HG02973 (cell line): Measurements from ENCODE around the gene KLK4.
"Not testable (repeated sequence)": the region's sequence is repeated elsewhere in the genome, so short reads cannot be mapped to it uniquely, and the experiment has no call there.

Experiments used
- ATAC-seq: cut with Tn5 transposase; IDR thresholded peaks from one replicate; pipeline ENCODE4 v1.9.1; 2021; ENCODE audit warnings: moderate library complexity; ENCODE audit not compliant: unreplicated experiment

The KLK4 gene

DNA sequence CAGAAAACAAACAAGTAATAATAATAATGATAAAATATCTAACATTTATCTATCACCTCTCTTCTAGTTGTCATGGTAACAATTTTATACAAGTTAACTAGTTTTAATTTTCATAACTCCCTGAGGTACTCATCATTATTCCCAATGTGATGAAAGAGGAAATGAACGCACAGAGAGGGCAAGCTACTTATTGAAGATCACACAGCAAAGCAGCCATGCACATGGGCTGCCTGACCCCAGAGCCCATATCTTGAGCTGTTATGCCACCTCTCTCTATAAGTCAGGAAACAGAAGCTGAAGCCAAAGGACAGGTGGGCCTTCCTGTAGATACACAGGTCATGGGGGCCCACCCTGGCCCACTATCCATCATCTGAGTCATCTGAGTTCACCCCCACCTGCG, 4.9 kb upstream of the KLK4 start:
- ATAC-seq = no peak

DNA sequence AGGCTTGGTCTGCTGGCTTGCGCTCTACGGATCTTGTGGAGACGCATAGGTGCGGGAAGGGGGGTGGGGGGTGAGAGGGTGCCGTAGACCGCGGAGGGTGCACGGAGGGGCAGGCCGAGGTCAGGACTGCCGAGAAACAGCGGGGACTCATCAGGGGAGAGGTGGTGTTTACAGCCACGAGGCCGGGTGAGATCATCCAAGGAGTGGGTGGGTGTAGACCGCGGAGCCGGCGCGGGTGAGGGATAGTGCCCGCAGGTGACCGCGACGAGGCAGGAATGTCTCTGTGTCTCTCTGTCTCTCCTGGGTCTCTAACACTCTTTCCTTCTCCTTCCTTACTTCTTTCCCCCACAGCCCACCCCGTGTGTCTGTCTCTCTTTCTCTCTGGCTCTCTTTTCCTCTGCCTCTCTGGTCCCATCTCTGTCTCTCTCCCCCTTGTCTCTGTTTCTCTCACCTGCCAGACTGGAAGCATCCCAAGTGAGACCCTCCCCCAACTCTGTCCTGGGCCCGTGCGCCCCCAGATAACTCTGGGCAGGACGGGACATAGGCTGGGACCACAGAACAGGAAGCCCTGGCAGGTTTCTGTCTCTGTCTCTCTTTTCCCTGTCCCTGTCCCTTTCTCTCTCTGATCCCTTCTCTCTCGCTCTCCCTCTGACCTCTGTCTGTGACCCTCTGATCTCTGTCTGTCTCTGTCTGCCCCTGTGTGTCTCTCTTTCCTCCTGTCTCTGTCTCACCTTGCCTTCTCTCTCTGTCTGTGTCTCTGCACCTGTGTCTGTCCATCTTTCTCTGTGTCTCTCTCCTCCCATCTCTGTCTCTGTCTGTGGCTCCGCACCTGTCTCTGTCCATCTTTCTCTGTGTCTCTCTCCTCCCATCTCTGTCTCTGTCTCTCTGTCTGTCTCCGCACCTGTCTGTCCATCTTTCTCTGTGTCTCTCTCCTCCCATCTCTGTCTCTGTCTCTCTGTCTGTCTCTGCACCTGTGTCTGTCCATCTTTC, 1.8 kb upstream of the KLK4 start:
- no peak for ATAC-seq

DNA sequence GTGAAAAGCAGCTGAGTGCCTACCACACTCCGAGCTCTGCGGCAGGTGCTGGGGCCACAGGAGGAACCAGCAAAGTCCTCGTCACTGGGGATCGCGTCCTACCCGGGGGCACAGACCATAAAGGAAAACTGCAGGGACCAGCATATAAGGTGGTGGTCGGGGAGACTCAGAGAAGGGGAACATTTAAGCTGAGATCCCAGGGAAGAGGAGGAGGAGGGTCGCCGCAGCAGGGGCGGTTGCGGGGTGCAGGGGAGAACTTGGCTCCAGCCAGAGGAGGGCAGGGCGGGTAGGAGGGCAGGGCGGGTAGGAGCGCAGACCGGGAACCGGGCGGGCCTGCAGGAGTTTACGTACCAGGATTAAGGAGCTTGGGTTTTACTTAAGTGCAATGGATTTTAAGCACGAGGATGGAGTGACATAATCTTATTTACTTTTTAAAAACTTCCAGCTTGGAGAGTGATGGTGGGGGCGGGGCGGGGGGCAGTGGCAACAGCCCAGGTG, 956 bp upstream of the KLK4 start:
- ATAC-seq = no peak

DNA sequence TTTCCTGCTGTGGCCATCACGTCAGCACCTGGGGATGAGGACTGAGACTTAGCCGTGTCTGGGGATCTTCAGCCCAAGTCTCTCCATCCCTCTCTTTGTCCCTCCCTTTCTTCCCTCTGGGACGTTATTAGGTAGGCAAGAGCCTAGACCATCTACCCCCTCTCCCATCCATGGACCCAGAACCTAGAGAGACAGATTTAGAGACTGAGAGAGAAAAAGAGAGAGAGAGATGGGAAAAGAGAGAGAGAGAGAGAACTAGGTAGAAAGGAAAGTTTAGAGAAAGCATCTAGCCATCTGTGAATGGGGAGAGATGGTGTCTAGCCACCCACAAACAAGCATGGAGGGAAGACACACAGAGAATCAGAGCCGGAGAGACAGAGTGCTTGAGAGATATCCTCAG, 473 bp downstream of the KLK4 start:
- ATAC-seq = no peak

DNA sequence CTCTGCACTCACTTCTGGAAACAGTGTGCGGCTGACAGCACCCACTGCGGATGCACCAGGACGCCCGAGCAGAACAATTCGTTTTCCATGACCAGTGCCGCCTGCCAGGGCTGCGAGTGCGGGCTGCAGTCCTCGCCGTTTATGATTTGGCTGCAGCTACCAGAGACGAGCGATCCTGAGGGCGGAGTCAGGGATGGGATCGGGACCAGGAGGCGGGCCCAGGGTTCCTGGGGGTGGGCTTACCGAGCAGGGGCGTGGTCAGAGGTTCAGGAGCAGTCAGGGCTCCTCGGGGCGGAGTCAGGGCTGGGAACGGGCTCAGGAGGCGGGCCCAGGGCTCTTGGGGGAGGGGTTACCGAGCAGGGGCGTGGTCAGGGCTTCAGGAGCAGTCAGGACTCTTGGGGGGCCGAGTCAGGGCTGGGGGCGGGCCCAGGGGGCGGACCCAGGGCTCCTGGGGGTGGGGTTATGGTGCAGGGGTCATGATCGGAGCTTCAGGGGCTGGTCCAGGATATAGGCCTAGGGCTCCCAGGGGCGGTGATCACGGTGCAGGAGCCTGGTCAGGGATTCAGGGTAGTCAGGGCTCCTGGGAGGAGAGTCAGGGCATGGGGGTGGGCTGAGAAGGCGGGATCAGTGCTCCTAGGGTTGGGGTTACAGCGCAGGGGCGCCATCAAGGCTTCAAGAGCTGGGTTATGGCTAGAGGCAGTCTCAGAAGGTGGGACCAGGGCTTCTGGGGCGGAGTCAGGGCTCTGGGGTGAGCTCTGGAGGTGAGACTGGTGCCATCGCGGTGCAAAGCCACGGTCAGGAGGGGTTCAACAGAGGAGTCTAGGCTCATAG, 1.7 kb downstream of the KLK4 start:
- ATAC-seq = no peak

DNA sequence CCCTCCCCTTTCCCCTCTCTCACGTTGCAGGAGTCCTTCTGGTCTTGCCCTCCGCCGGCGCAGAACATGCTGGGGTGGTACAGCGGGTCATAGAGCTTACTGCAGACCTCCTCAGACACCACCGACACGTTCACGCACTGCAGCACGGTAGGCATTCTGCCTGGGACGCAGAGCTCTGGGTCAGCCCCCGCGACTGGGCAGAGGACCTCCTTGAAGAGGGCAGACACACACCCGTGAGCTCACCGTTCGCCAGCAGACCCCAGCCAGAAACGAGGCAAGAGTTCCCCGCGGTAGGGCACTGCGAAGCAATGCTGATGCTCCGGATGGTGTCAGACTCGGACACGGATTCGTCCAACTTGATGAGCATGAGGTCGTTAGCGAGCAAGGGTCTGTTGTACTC, 2.9 kb downstream of the KLK4 start:
- ATAC-seq = no peak

DNA sequence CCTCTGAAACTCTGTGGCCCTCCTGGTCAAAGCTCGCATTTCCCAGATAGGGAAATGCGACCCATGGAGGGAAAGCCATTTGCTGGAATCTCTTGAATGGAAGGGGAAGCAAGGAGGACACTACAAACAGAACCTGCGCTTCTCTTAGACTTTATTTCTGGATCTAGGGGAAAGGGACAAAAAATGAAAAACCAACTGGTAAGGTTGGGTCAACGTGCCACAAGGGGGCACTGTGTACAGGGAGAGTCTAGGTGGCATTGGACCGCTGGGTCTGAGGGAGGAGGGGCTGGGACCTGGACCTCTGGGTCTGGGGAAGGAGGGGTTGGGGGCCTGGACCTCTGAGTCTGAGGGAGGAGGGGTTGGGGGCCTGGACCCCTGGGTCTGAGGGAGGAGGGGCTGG, 5.0 kb downstream of the KLK4 start:
- ATAC-seq = no peak

DNA sequence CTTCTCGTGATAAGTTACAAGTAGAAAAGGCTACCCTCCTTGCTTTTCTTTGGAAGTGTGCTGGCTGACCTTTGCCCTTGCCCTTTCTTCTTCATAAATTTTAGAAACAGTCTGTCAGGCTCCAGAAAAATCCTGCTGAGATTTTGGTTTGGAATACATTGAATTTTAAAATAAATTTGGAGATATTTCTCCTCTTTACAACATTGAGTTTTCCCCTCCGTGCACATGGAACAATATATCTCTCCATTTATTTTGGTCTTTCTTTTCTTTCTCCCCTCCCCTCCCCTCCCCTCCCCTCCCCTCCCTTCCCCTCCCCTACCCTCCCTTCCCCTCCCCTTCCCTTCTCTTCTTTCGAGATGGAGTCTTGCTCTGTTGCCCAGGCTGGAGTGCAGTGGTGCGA, 8.6 kb downstream of the KLK4 start:
- no peak for ATAC-seq

DNA sequence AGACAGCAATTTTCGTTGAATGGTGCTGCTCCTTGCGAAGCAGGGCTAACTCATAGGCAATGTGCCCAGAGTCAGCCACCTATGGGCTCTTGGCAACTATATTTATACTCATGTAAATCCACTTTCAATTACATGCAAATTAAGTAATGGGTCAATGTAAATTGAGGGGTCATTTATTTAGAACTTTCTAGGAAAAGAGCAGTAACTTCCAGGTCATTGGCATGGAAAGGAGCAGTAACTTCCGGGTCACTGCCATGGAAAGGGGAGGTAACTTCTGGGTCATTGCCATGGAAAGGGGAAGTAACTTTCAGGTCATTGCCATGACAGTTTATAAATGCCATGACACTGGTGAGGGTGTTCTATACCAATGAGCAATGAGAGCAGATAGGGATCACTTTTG, 11.6 kb downstream of the KLK4 start:
- ATAC-seq = no peak

DNA sequence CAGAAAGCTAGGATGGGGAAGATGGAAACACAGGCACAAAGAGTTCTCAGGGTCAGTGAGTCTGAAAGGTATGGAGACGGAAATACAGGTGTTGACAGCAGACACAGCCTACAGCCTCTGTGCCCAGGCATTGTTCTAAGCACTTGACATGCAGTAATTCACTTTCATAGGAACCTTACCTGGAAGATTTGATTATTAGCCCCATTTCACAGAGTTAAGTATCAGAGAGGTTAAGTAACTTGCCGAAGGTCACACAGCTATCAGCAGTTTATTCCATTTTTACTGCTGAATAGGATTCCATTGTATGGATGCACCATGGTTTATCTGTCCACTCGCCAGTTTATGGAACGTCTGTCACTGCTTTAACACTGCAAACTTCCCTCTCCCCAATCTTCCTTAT, 13.2 kb downstream of the KLK4 start:
- no peak for ATAC-seq

DNA sequence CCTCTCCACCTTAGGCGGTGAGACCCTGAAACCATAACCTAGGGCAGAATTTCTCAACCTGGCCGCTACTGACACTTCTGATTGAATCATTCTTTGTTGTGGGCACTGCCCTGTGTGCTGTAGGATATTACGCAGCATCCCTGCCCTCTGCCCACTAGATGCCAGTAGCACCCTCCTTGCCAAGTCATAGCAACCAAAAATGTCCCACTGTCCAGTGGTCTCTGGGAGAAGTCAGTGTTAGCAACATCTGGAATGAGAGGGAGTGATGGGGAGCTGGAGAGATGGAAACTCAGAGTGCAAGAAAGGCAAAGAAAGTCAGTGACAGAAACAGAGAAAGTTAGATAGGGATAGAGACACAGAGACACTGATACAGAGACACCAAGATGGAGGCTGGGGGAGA, 13.6 kb downstream of the KLK4 start:
- no peak for ATAC-seq

DNA sequence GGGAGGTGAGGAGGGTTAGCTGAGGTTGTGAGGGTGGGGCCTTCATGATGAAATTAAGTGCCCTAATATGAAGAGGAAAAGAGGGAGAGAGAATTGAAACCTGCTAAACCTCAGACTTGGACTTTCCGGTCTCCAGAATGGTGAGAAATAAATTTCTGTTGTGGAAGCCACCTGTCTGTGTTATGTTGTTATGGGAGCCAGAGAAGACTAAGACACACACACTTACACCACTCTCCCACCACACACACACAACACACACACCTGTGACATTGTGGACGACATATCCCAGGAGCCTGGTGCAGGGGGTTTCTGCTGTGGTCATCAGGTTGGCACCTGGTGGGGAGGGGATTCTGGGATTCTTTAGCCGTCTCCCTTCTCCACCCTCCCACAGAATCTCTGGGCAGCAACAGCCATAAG, 14.0 kb downstream of the KLK4 start:
- peak; percentile 31 for ATAC-seq

DNA sequence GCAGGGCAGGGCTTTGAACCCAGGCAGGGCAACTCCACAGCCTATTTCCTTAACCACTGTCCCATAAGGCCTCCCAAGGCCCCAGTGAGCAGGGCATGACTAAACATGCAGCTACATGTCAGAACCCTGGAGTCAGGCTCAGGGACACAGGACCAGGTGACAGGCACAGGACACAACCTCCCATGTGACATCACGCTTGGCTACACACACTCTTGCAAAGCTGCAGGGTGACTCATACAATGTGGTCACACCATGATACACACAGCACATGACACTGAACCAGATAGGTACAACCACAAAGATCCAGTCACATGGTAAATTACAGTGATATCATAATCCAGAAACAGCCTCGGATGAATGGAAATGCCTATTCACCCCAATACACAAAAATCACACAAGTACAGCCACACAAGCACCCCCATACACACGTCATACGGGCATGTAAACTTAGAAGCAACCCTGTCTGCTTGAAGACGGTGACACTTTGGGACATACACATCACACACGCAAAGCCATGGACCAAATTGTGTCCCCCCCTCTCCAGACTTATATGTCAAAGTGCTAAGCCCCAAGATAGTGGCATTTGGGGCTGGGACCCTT, 14.5 kb downstream of the KLK4 start:
- ATAC-seq = peak; percentile 79

DNA sequence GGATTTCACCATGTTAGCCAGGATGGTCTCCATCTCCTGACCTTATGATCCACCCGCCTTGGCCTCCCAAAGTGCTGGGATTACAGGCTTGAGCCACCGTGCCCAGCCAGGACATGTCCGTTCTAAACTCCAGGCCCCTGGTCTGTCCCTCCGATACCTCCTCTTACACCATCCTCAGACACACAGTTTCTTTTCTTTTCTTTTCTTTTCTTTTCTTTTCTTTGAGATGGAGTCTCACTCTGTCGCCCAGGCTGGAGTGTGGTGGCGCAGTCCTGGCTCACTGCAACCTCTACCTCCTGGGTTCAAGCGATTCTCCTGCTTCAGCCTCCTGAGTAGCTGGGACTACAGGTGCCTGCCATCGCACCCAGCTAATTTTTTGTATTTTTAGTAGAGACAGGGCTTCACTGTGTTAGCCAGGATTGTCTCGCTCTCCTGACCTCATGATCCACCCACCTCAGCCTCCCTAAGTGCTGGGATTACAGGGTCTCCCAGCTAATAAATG, 15.1 kb downstream of the KLK4 start:
- not testable (repeated sequence) for ATAC-seq

DNA sequence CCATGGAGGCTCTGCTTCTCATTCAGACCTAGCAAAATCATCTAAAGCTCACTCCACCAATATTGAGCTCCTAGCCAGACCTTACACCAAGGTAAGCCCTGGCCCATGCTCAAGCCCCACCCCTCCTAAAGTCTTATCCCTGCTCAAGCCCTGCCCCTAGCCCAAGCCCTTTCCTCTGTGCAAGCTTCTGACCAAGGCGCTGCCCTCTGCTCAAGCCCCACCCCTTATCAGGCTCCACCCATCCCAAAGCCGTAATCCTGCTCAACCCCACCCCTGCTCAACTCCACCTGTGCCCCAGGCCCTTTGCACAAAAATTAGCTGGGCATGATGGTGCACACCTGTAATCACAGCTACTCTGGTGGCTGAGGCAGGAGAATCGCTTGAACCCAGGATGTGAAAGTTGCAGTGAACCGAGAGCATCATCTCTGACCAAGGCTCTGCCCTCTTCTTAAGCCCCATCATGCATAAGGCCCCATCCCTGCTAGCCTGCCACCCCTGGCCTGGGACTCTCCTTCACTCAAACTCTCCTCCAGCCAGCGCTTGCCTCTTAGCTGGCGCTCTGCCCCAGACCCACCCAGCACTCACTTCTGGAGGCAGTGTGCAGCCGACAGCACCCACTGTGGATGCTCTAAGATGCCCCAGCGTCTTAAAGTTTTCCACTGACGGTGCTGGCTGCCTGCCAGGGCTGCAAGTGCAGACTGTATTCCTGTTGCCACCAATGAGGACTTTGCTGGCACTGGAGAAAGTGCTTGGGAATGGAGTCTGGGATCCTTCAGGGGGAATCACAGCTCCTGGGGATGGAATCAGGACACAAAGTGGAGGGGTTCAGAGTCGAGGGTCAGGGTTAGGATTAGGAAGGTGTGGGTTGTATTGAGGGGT, 16.5 kb downstream of the KLK4 start:
- ATAC-seq = no peak

DNA sequence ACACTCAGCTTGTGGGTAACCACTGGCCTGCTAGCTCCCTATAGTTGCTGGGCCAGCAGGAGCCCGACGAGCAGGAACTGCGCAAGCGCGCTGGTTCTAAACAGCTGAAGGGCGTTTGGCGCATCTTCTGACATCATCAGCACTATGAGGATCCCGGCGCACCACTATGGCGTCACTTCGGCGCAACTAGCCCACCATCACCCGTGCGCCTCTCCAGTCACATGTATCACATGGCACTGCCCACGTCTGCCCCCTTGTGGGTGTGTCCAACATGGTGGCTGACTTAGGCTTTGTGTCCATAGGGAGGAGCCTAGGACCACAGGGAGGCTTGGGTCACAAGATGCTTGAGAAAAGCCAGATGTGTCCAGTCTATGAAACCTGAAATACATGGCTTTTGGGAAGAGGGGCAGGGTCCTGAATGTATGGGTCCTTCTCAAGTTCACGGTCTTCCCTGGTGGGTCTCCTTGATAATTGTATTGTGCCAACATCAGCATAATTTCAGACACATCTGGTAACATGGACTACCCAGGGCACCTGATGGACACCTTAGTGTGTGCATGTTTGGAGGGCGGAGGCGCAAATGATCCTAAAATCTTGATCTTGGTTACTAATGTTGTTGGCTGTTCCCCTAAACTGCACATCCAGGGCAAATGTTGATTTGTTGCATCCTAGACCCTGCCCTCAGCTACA, 18.0 kb downstream of the KLK4 start:
- ATAC-seq = no peak

DNA sequence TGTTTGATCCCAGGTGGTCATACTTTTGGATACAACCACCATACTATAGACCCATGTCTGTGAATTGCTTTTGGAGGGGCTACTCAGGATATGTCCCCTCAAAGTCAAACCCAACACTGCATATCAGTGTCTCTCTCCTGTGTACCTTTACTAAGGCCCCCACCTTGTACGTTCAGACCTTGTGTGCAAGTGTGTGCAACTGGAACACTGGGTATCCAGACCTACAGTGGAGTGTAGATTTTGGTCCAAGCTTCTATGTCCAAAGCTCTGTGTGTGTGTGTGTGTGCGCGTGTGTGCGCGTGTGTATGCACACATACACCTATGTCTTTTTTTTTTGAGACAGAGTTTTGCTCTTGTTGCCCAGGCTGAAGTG, 20.0 kb downstream of the KLK4 start:
- ATAC-seq = no peak

DNA sequence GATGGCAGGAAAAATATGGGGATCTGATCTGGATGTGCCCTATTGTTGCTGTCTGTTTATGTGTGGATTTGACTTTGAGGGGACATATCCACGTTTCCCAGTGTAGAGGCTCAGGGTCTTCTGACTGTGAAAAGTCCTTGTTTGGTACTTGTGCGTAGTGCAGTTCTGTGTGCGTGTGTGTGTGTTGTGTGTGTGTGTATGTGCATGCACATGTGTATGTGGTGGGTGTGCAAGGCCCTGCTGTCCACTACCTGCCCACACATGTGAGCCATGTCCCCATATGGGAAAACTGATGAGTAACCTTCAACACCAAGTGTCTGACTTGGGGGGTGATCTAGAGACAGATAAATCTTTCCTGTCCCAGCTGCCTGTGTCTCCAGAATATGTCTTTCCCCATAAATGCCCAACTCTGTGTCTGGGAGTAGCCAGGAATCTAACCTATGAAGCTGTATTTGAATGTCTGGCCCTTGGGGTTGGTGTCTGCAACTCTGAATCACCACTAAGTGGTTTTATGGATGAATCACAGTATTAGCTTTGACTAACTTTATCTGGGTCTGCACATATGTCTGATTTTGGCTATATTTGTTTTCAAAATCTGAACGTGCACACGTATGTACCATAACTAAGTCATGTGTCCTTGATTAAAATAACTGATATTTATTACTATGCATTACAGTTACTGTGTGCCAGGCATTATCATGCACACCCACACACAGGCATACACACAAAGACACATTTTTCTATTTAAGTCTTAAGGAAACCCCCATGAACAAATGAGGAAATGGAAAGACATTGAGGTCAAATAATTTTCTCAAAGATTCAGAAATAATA, 20.6 kb downstream of the KLK4 start:
- no peak for ATAC-seq

DNA sequence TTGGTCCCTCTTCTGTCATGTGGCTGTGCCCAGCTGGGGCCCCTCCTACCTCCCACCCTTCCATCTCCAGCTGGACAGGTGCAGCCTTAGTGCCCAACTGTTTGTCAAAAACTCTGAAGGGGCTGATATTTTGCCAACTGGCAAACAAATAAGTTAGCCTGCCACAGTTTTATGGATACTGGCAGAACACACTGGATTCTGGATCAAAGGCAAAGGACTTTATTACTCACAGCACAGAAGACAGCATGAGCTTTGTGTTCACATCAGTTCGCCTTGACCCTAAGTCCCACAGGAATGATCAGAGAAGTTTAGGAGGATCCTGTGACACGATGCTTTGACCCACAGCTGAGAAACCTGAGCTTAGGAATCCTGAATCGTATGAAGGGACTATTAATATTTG, 21.6 kb downstream of the KLK4 start:
- no peak for ATAC-seq
